Neural crest cell (in vitro differentiated cells): ENCODE results near the gene RUNX3. TPM values are rescaled to one million over a fixed set of nuclear protein-coding genes. Genes with fewer than 3 reads are reported as not detected.

Source experiments
- DNase-seq: peaks from one replicate; pipeline ENCODE4 v3.0.0; 2021; ENCODE audit warnings: low read depth, mixed read lengths, low spot score
- H3K27ac Mint-ChIP-seq: one replicate; pipeline ENCODE4 v1.8.0; 2021; ENCODE audit warnings: mild to moderate bottlenecking, mixed read lengths; ENCODE audit not compliant: unreplicated experiment
- H3K27me3 Mint-ChIP-seq: 2 replicates; pipeline ENCODE4 v1.8.0; 2021; ENCODE audit warnings: low read depth, mild to moderate bottlenecking, mixed read lengths
- H3K36me3 Mint-ChIP-seq: 2 replicates; pipeline ENCODE4 v1.8.0; 2021; ENCODE audit warnings: low read depth, mild to moderate bottlenecking, mixed read lengths
- H3K4me1 Mint-ChIP-seq: 2 replicates; pipeline ENCODE4 v1.8.0; 2021; ENCODE audit warnings: mixed read lengths
- H3K4me3 Mint-ChIP-seq: one replicate; pipeline ENCODE4 v1.8.0; 2021; ENCODE audit warnings: mild to moderate bottlenecking, mixed read lengths
- H3K9me3 Mint-ChIP-seq: 2 replicates; pipeline ENCODE4 v1.8.0; 2021; ENCODE audit warnings: mixed read lengths
- total RNA-seq: library from RNA; stranded (reverse); gene quantifications from 2 replicates; pipeline ENCODE4 v1.2.1, GENCODE V29; 2021
- TF ChIP-seq, protein P1 (sequence below): fragments of 200-600 bp; sonication (generic); conservative IDR thresholded peaks from 2 replicates; pipeline ENCODE4 v1.5.0; 2021; ENCODE audit warnings: antibody characterized with exemption, mild to moderate bottlenecking

The RUNX3 gene
- total RNA-seq, 1 donor from 2014 or later: 0.16 TPM

DNA sequence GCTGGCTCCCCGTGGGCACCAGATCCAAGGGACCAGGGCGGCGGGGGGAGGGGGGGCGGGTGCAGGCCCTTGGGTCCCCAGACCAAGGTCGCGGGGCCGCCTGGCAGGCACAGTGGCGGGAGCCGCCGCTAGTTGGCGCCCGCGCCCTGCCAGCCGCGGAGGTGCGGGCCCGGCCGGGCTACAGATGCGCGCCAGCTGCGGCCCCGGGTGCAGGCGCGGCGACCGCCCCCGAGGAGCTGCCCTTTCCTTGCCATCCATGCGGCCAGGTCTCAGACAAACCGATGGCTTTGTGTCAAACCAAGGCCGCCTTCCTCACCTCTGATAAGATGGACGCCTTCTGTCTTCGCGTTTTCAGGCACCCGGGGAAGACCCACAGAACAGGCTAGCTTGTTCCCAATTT, 2.2 kb upstream of the RUNX3 start:
- no peak overlapping the region for H3K4me3 Mint-ChIP-seq
- no peaks in the 10 kb centered on the region for H3K36me3 Mint-ChIP-seq
- DNase-seq: peak; percentile 67
- peaks cover 72% of the 10 kb centered on the region for H3K27me3 Mint-ChIP-seq
- peaks cover 10% of the 10 kb centered on the region for H3K4me1 Mint-ChIP-seq
- TF ChIP-seq, protein P1, sequence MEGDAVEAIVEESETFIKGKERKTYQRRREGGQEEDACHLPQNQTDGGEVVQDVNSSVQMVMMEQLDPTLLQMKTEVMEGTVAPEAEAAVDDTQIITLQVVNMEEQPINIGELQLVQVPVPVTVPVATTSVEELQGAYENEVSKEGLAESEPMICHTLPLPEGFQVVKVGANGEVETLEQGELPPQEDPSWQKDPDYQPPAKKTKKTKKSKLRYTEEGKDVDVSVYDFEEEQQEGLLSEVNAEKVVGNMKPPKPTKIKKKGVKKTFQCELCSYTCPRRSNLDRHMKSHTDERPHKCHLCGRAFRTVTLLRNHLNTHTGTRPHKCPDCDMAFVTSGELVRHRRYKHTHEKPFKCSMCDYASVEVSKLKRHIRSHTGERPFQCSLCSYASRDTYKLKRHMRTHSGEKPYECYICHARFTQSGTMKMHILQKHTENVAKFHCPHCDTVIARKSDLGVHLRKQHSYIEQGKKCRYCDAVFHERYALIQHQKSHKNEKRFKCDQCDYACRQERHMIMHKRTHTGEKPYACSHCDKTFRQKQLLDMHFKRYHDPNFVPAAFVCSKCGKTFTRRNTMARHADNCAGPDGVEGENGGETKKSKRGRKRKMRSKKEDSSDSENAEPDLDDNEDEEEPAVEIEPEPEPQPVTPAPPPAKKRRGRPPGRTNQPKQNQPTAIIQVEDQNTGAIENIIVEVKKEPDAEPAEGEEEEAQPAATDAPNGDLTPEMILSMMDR: peak; percentile 83
- no peaks in the 10 kb centered on the region for H3K9me3 Mint-ChIP-seq
- H3K27ac Mint-ChIP-seq: peak overlapping the region; percentile 62

DNA sequence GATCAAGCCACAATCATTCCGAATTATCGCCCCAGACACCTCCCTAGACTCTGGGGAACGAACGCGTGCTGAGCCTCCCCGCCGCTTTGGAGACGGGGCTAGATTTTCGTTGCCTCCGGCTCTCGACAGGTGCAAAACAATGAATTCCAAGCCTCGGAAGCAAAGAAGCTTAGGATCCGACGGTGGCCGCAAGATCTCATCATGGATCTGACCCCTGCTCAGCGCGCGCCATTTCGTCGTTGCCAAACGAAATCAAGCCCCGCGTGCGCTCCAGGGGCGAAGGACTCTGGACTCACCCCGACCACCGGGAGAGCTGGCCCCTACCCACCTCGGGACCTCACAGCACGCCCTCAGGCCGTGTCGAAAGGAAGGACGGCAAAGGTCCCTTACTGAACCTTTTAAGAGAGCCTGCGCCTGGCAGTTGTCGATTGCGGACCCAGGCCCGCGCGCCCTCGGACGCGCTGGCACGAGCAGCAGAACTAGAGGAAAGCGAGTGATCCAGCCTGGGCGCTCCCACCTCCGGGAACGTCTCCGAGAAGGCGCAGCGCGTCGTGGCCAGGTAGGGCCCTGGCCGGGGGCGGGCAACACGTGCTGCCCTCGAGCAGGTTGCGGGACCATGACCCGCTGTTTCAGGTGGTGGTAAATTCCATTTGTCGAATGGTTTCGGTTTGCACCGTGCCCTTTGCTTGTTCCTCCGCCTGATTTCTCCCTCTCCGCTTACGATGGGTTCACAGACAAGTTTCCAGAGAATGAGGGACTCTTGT, 1.6 kb upstream of the RUNX3 start:
- no peak overlapping the region for H3K27ac Mint-ChIP-seq
- H3K4me1 Mint-ChIP-seq: peaks cover 10% of the 10 kb centered on the region
- DNase-seq: no peak
- no peaks in the 10 kb centered on the region for H3K9me3 Mint-ChIP-seq
- TF ChIP-seq, protein P1: no peak
- H3K4me3 Mint-ChIP-seq: no peak overlapping the region
- H3K36me3 Mint-ChIP-seq: no peaks in the 10 kb centered on the region
- peaks cover 77% of the 10 kb centered on the region for H3K27me3 Mint-ChIP-seq

DNA sequence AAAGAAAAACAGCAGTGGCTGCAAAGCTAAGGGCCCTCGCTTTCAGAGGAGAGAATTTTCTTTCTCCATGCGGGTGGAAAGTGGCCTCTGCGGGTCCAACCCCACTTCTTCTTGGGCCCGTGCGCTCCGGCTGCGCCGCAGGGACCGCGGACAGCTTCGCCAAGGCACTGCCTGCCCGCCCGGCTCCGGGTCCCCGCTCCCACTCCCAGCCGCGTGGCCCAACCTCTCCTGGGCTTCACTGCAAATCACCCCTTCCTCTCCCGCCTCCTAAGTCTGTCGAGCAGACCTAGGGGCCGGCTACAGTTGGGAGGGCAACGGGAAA, 1.0 kb upstream of the RUNX3 start:
- TF ChIP-seq, protein P1: no peak
- H3K4me1 Mint-ChIP-seq: peaks cover 14% of the 10 kb centered on the region
- DNase-seq: no peak
- H3K27me3 Mint-ChIP-seq: peaks cover 82% of the 10 kb centered on the region
- no peak overlapping the region for H3K4me3 Mint-ChIP-seq
- no peak overlapping the region for H3K27ac Mint-ChIP-seq
- no peaks in the 10 kb centered on the region for H3K9me3 Mint-ChIP-seq
- no peaks in the 10 kb centered on the region for H3K36me3 Mint-ChIP-seq

DNA sequence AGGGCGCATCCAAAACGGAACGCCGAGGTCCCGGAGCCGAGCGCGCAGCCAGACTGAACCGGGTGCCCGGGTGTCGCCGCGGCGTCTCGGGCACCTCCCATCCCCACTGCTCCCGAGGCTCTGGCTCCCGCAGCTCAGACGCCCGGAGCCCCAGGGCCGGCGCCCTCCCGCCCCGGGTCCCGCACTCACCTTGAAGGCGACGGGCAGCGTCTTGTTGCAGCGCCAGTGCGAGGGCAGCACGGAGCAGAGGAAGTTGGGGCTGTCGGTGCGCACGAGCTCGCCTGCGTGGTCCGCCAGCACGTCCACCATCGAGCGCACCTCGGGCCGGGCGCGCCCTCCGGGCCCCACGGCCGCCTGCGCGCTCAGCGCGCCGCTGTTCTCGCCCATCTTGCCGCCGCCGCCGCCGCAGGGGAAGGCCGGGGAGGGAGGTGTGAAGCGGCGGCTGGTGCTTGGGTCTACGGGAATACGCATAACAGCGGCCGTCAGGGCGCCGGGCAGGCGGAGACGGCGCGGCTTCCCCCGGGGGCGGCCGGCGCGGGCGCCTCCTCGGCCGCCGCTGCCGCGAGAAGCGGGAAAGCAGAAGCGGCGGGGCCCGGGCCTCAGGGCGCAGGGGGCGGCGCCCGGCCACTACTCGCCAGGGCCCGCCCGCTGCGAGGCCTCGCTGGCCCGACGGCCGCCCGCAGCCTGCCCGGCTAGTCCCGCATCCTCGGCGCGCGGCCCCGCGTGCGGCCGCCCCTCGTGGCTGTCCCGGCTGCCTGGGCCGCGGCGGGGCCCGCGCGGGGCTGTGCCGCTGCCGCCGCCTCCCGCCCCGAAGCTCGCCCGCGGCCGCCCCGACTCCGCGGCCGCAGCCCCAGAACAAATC, 447 bp downstream of the RUNX3 start:
- Mint-ChIP-seq H3K36me3 (no peaks in the 10 kb centered on the region), H3K27me3 (peaks cover 88% of the 10 kb centered on the region), H3K4me3 (no peak overlapping the region), H3K4me1 (peaks cover 14% of the 10 kb centered on the region), H3K27ac (no peak overlapping the region), H3K9me3 (no peaks in the 10 kb centered on the region)
- TF ChIP-seq, protein P1: no peak
- no peak for DNase-seq

DNA sequence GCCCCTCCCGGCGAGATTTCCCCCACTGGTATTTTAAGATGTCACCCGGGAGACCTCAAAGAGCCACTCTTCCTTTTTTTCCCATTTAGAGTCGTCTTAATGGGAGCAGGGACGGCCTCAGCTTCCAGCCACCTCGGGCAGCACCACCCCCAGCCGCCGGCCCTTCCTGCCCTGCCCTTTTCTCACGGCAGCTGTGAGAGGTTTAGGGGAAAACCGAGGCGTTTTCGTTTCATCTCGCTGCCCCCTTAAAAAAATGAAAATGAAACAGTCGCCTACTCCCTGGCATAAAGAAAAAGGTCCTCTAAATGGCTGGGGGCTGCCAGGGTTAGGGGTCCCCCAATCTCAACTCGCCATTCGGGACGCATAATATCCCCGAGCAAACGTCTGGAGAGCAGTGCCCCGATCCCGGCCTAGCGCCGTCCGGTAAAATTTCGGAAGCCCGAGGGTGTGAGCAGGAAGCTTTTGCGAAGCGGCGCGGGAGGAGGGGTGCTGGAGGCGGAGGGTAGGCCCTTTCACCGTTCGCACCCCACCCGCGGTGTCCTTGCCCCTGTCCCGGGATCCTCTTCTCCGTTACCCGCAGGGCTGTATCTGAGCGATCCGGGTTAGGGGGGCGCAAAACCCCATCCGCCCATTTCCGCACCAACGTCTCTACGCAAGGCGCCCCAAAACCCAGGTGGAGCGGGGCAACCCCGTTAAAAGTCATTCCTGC, 1.2 kb downstream of the RUNX3 start:
- peaks cover 86% of the 10 kb centered on the region for H3K27me3 Mint-ChIP-seq
- H3K4me3 Mint-ChIP-seq: no peak overlapping the region
- TF ChIP-seq, protein P1: no peak
- H3K9me3 Mint-ChIP-seq: no peaks in the 10 kb centered on the region
- peaks cover 14% of the 10 kb centered on the region for H3K4me1 Mint-ChIP-seq
- H3K27ac Mint-ChIP-seq: no peak overlapping the region
- DNase-seq: no peak
- no peaks in the 10 kb centered on the region for H3K36me3 Mint-ChIP-seq
